Activated naive CD4-positive, alpha-beta T cell treated with anti-CD3 and anti-CD28 coated beads, Interleukin-2, amount 50 U/mL, for 72 hours (primary cell): Measurements from ENCODE around the gene UCN. TPM values are rescaled to one million over a fixed set of nuclear protein-coding genes. Genes with fewer than 3 reads are reported as not detected.

Source experiments
- ATAC-seq, 2 donors: fragments of 150-1000 bp; cut with Tn5 transposase; 2 replicates each; pipeline ENCODE4 v1.10.0; 2021; ENCODE audit warnings: mild to moderate bottlenecking in 2 of 2, moderate library complexity in 2 of 2
- DNase-seq, 2 donors: peaks; one replicate each; pipeline ENCODE4 v3.0.0; 2021 to 2022; ENCODE audit warnings: low spot score in 2 of 2
- H3K27ac Mint-ChIP-seq, 2 donors: one replicate each; pipeline ENCODE4 v1.8.0; 2022; ENCODE audit warnings: mild to moderate bottlenecking in 2 of 2, mixed read lengths in 2 of 2
- H3K36me3 Mint-ChIP-seq, 2 donors: one replicate each; pipeline ENCODE4 v1.8.0; 2022; ENCODE audit warnings: mixed read lengths in 2 of 2
- H3K9me3 Mint-ChIP-seq, 2 donors: one replicate each; pipeline ENCODE4 v1.8.0; 2022; ENCODE audit warnings: mixed read lengths in 2 of 2
- total RNA-seq, 2 donors: library from RNA; stranded (reverse); gene quantifications; one replicate each; pipeline ENCODE4 v1.2.3, GENCODE V29; 2022

The UCN gene
- total RNA-seq, 2 donors from 2014 or later: 1.6 to 3.6 TPM

DNA sequence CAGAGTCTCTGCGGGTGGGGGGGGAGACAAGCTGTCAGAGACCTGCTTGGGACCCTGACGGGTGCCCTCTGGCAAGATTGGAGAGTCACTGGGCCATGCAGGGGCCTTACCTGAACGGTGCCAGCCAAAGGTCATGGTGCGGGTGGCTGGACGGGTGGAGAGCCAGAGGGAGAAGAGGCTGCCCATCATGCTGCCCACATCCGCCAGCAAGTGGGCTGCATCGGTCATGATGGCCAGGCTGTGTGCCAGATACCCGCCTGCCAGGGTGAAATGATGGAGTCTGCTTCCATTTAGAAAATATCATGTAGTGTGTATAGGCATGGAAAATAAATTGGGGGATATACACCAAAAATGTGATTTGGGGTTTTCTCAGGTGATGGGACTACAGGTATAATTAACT is 50.2 kb downstream of the UCN start:
- no peak for DNase-seq
- H3K27ac Mint-ChIP-seq: no peak overlapping the region
- no peaks in the 10 kb centered on the region for H3K9me3 Mint-ChIP-seq
- ATAC-seq: no peak
- peaks cover under 1 to 5% of the 10 kb centered on the region in 2 donors for H3K36me3 Mint-ChIP-seq

Other genes with a start within 250 kb of the UCN start
- gene OST4, start 236.8 kb downstream of the UCN start, total RNA-seq: 100 to 1,000 TPM; 263 to 344 TPM
- gene EMILIN1, start 229.8 kb downstream of the UCN start, total RNA-seq: under 1 TPM; 0.52 to 0.78 TPM
- 10 to 100 TPM; 10.6 to 16.3 TPM for gene KHK, start 221.7 kb downstream of the UCN start, total RNA-seq
- 10 to 100 TPM in 1 of 2 donors, under 1 TPM in 1; 0.50 to 15.8 TPM for gene CGREF1, start 189.3 kb downstream of the UCN start, total RNA-seq
- gene ABHD1, start 184.6 kb downstream of the UCN start, total RNA-seq: under 1 TPM; 0.43 to 0.56 TPM
- gene PREB, start 173.8 kb downstream of the UCN start, total RNA-seq: 10 to 100 TPM; 49.8 to 52.9 TPM
- gene PRR30, start 169.0 kb downstream of the UCN start, total RNA-seq: not detected
- under 1 TPM in 1 of 2 donors, not detected in 1; 0.07 TPM for gene TCF23, start 159.4 kb downstream of the UCN start, total RNA-seq
- gene ATRAID, start 96.4 kb downstream of the UCN start, total RNA-seq: 10 to 100 TPM; 58.8 to 59.1 TPM
- gene SLC5A6, start 96.2 kb downstream of the UCN start, total RNA-seq: 10 to 100 TPM; 40.7 to 42.0 TPM
- 10 to 100 TPM; 85.2 to 86.3 TPM for gene CAD, start 91.1 kb downstream of the UCN start, total RNA-seq
- under 1 TPM; 0.68 to 0.88 TPM for gene SLC30A3, start 45.4 kb downstream of the UCN start, total RNA-seq
- gene DNAJC5G, start 33.0 kb downstream of the UCN start, total RNA-seq: not detected
- not detected for gene TRIM54, start 26.0 kb downstream of the UCN start, total RNA-seq
- gene MPV17, start 14.7 kb upstream of the UCN start, total RNA-seq: 100 to 1,000 TPM in 1 of 2 donors, 10 to 100 TPM in 1; 90.1 to 111 TPM
- 10 to 100 TPM; 62.1 to 76.0 TPM for gene GTF3C2, start 48.3 kb upstream of the UCN start, total RNA-seq
- gene EIF2B4, start 61.9 kb upstream of the UCN start, total RNA-seq: 10 to 100 TPM; 34.2 to 51.1 TPM
- gene SNX17, start 62.2 kb upstream of the UCN start, total RNA-seq: 10 to 100 TPM; 56.4 to 82.1 TPM
- 10 to 100 TPM; 10.7 to 12.4 TPM for gene ZNF513, start 72.3 kb upstream of the UCN start, total RNA-seq
- 100 to 1,000 TPM; 122 to 127 TPM for gene PPM1G, start 101.1 kb upstream of the UCN start, total RNA-seq
- gene NRBP1, start 120.2 kb upstream of the UCN start, total RNA-seq: 10 to 100 TPM; 76.0 to 80.8 TPM
- gene KRTCAP3, start 133.9 kb upstream of the UCN start, total RNA-seq: 1 to 10 TPM; 7.9 to 8.3 TPM
- 10 to 100 TPM; 15.8 to 16.4 TPM for gene IFT172, start 181.3 kb upstream of the UCN start, total RNA-seq
- gene FNDC4, start 186.8 kb upstream of the UCN start, total RNA-seq: not detected
- gene GCKR, start 188.4 kb upstream of the UCN start, total RNA-seq: not detected